Measurements from ENCODE around the gene EYS.

Gene EYS

GRCh38 chr6:64723327-64724058 is 983.5 kb downstream of the EYS start:
- no peak for DNase-seq (ENCODE audit: low read depth)

GRCh38 chr6:64721865-64722264 is 985.2 kb downstream of the EYS start:
- DNase-seq (ENCODE audit: low read depth) = no peak

- no peak for DNase-seq (ENCODE audit: low read depth)
These were observed 989.7 kb downstream of the EYS start for GRCh38 chr6:64717281-64717680.

- no peak for DNase-seq (ENCODE audit: low read depth)
These were observed 991.4 kb downstream of the EYS start for GRCh38 chr6:64715624-64716023.

GRCh38 chr6:64714073-64714472 is 993.0 kb downstream of the EYS start:
- DNase-seq (ENCODE audit: low read depth) = no peak

- no peak for DNase-seq (ENCODE audit: low read depth)
These were observed 993.9 kb downstream of the EYS start for GRCh38 chr6:64713175-64713574.

- DNase-seq (ENCODE audit: low read depth) = no peak
These were observed 994.4 kb downstream of the EYS start for GRCh38 chr6:64712606-64713005.

GRCh38 chr6:64703922-64704321 is 1003.1 kb downstream of the EYS start:
- no peak for DNase-seq (ENCODE audit: low read depth)

GRCh38 chr6:64696053-64696452 is 1011.0 kb downstream of the EYS start:
- DNase-seq (ENCODE audit: low read depth) = no peak

- DNase-seq (ENCODE audit: low read depth) = no peak
These were observed 1012.7 kb downstream of the EYS start for GRCh38 chr6:64694356-64694755.

- DNase-seq (ENCODE audit: low read depth) = no peak
These were observed 1016.0 kb downstream of the EYS start for GRCh38 chr6:64691064-64691463.

- no peak for DNase-seq (ENCODE audit: low read depth)
These were observed 1021.6 kb downstream of the EYS start for GRCh38 chr6:64685401-64685800.

- no peak for DNase-seq (ENCODE audit: low read depth)
These were observed 1023.3 kb downstream of the EYS start for GRCh38 chr6:64683682-64684081.

- no peak for DNase-seq (ENCODE audit: low read depth)
These were observed 1025.4 kb downstream of the EYS start for GRCh38 chr6:64681416-64682160.

- no peak for DNase-seq (ENCODE audit: low read depth)
These were observed 1026.6 kb downstream of the EYS start for GRCh38 chr6:64680446-64680845.

- DNase-seq (ENCODE audit: low read depth) = no peak
These were observed 1027.6 kb downstream of the EYS start for GRCh38 chr6:64679416-64679815.

- DNase-seq (ENCODE audit: low read depth) = no peak
These were observed 1034.4 kb downstream of the EYS start for GRCh38 chr6:64672651-64673050.

- no peak for DNase-seq (ENCODE audit: low read depth)
These were observed 1034.9 kb downstream of the EYS start for GRCh38 chr6:64672131-64672530.

GRCh38 chr6:64665137-64665536 is 1041.9 kb downstream of the EYS start:
- no peak for DNase-seq (ENCODE audit: low read depth)

GRCh38 chr6:64664480-64664879 is 1042.5 kb downstream of the EYS start:
- DNase-seq (ENCODE audit: low read depth) = no peak

- no peak for DNase-seq (ENCODE audit: low read depth)
These were observed 1063.0 kb downstream of the EYS start for GRCh38 chr6:64644024-64644423.

- no peak for DNase-seq (ENCODE audit: low read depth)
These were observed 1076.1 kb downstream of the EYS start for GRCh38 chr6:64630901-64631300.

GRCh38 chr6:64622944-64623343 is 1084.1 kb downstream of the EYS start:
- DNase-seq (ENCODE audit: low read depth) = no peak

GRCh38 chr6:64602993-64603392 is 1104.0 kb downstream of the EYS start:
- DNase-seq (ENCODE audit: low read depth) = no peak
